CD4-positive, alpha-beta T cell treated with Interferon alpha-2 for 1 hour (primary cell): ENCODE data around the gene USP10.

ENCODE experiments used
- DNase-seq, 2 donors: peaks; one replicate each; pipeline ENCODE4 v3.0.0-alpha.2; 2020 to 2022

Gene USP10

DNA sequence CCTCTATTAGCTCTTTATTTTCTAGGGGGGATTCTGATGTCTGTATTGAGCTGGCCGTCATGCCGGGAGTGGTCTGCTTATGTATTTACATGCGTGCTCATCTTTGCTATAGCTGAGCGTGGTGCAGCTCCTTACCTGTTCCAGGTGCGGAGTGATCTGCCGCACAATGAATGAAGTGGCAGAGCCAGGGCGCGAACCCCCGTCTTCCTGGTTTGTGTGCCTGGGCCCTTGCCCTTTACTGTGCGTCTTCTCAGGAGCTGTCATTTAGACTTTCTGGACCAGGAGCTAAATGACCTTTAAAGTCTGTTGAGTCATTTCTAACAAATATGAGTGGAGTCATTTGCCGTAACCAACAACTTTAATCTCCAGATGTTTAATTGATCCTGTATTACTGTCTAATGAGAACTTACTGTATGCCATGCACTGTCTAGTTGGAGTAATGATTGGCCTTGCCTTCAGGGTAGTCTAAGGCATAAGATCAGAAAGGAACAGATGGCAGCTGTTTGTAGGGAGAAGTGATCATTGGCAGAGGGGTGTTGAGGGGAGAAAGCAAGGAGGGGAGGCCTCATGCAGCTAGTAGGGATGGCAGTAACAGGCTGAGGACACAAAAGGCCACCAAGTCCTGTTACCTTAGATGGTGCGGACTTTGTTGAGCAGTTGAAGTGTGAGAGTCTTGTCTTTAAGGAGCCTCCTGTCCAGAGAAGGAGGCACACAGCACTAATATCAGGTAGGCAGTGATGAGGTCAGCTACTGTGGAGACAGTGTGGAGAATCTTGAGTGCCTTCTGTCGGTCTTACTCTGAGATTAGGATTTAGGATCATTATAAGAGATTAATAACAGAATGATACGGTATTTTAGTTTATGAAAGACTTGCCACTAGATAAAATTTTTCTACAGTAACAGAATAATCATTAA, 53.9 kb downstream of the USP10 start:
- DNase-seq = no peak

- DNase-seq = peak; percentile 80 to 92
These were observed 54.6 kb downstream of the USP10 start for GRCh38 chr16:84754353-84754856.

DNA sequence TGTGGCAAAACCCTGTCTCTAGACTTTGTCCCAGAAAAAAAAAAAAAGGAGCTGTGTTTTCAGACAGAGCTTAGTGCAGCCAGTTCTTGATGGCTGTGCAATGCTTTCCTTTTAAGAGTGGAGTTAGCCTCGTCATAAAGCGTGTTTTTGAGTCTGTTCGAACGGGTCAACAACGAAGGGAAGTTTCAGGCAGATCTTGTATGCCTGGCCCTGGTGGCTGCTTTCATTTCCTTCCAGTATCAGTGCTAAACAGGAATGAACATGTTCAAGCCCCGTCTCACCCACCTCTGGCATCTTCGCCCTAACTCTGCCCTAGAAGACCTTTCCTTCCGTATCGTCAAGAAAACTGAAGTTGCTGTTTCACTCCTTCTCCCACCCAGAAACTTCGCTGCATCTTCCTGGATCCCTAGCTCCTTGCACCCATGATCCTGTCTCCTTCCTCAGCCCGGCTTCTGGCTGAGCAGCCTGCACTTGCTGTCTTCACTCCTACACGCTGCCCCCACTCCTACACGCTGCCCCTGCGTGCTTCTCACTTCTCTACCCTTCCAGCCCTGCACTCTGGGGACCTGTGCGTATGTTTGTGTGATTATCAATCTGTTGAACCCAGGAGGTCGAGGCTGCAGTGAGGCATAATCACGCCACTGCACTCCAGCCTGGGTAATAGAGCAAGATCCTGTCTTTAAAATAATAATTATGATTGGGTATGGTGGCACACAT, 55.3 kb downstream of the USP10 start:
- DNase-seq = no peak

- DNase-seq = no peak
These were observed 57.0 kb downstream of the USP10 start for GRCh38 chr16:84756830-84757229.

DNA sequence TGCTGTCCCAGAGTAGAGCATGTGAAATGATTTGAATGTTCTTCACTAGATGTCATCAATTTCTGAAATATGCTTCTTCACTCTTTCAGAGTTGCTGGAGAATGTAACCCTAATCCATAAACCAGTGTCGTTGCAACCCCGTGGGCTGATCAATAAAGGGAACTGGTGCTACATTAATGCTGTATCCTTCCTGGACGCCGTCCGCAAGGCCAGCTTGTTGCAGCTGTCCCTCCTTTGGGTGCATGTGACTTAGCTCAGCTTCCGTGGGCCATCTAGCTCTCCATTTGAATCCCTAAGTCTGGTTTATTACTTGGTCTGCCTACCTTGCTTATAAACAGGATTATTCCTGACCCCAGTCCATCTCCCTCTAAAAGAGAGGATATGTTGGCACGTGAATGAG, 58.8 kb downstream of the USP10 start:
- no peak for DNase-seq

DNA sequence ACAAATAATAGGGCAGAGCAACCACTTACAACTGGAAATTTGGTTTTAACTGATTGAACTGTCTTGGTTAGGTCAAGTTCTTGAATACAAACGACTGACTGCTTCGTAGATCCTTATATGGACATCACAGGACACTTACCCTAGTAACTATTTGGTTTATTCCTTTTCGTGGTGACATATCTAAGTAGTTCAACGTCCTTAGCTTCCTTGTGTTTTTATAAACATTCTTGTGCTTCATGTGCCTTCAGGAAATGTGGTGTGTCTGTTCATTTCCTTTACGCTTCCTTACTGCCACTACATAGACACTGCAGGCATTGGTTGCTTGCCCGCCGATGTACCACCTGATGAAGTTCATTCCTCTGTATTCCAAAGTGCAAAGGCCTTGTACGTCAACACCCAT, 59.3 kb downstream of the USP10 start:
- DNase-seq = peak; percentile 48 to 82

DNA sequence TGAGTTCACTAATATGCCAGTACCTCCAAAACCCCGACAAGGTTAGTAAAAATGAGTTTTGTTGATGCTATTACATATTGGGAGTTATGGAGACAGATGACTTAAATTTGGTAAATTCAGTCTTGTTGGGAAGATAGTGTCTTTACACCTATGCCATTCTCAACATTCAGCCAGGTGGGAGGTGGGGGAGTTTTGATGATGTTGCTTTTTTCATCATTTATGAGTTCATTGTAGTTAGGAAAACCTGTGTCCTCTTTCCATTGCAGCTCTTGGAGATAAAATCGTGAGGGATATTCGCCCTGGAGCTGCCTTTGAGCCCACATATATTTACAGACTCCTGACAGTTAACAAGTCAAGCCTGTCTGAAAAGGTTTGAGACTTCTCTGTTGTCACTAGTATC, 60.1 kb downstream of the USP10 start:
- DNase-seq = no peak

- DNase-seq = no peak
These were observed 61.9 kb downstream of the USP10 start for GRCh38 chr16:84761448-84762368.

- no peak for DNase-seq
These were observed 63.4 kb downstream of the USP10 start for GRCh38 chr16:84763164-84763563.

GRCh38 chr16:84763629-84764028, 63.8 kb downstream of the USP10 start:
- DNase-seq = no peak

- no peak for DNase-seq
These were observed 65.2 kb downstream of the USP10 start for GRCh38 chr16:84764970-84765369.

GRCh38 chr16:84765616-84766580, 66.1 kb downstream of the USP10 start:
- no peak for DNase-seq

DNA sequence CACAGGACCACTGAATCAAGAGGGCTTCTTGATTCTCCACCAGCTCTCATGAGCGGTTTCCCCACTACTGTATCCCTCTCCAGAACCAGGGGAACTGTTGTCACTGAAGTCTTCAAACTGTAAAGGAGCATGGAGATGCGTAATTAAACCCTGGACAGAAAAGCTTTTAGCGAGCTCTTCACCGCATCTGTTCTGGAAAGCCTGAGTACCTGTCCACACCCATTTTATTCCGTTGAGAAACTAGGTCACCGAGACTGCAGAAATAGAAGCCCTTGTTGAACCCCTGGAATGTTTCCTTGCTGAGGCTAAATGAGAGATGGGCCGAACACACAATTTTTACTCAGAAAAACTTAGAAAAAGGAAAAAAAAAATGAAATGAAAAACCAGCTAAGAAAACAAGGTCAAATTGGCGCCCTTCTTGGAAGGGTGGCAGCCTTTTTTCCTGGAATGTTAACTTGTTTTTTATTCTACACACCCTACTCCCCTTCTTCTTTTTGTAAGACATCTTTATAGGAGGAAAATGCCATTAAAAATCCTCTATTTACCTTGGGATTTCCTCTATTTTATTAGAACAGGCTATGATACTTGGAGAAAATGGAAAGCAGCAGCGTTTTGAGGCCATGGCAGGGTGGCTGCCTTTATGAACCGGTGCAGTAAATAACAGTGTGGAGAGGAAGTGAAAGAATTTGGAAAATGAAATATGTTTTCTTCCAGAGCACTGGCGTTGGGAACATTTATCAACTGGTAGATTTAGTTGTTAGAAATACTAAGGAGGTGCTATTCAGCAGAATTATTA, 67.4 kb downstream of the USP10 start:
- DNase-seq = peak in 1 of 2 donors; percentile 34

DNA sequence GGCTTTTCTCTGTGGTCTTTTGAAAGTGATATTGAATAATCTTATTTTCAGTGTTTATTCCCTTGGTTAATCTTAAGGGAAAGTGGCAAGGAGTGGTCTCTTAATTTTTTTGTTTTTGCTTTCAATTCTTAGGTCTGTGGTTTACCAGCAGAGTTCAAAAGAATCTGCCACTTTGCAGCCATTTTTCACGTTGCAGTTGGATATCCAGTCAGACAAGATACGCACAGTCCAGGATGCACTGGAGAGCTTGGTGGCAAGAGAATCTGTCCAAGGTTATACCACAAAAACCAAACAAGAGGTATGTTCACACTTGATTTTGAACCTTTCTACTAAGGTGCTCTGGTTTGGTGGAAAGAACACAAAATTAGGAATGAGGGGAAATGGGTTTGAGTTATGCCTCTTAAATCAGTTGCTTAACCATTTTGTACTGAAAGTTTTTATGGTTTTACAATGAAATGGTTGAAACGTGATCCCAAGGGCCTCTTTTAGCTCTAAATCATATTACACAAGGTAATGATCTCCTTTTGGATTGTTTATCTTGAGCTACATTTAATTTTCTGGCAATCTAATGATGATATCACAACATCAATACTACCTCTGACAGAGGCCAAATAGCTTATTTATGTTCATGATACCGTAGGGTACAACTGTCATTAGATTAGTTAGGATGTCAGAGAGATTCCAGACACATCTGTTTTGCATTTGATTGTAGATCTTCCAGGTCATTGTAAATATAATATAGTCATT, 68.4 kb downstream of the USP10 start:
- DNase-seq = peak in 1 of 2 donors; percentile 39

GRCh38 chr16:84768808-84769197, 69.0 kb downstream of the USP10 start:
- no peak for DNase-seq

- no peak for DNase-seq
These were observed 69.6 kb downstream of the USP10 start for GRCh38 chr16:84769416-84769815.

GRCh38 chr16:84773312-84773711, 73.5 kb downstream of the USP10 start:
- DNase-seq = no peak

DNA sequence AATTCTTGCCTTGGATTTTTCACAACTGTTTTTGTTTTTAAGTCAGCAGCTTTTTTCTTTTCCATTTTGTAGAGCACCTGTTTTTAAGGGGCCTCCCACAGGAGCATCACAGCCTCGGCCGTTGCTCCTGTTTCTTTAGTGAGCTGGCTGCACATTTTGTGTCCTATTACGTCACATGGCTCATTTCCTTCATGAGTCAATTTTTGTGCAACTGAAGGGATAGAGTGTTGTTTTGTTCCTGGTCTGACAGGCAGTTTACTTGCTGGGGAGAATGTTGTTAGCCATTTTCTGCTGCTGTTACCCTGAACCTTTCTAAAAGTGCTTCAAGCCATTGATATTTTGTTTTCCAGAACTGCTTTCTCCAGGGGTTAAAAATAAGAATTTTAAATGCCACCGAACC, 75.0 kb downstream of the USP10 start:
- DNase-seq = no peak

DNA sequence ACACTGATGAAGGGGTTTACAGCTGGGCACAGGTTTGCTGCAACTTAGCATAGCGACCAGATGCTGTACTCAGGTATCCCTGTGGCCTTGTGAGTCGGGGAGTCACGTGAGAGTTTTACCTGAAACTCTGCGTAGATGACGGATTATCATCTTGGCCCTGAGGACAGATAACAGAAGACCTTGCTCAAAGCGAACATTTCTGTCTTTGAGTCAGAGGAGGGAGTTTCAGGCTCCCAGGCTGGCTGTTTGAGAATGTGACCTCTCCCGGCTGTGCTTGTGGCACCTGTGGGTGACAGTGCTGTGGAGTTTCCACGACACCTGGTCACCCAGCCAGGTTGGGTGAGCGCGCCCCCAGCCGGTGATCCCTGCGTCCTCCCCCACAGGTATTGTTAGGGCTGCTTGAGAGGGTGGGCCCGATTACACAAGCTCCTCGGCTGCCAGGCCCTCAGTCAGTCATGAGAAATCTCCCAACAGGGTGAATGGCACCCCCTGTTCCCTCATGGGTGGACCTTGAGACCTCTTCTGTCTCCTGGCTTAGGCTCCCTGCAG, 75.5 kb downstream of the USP10 start:
- DNase-seq = no peak

DNA sequence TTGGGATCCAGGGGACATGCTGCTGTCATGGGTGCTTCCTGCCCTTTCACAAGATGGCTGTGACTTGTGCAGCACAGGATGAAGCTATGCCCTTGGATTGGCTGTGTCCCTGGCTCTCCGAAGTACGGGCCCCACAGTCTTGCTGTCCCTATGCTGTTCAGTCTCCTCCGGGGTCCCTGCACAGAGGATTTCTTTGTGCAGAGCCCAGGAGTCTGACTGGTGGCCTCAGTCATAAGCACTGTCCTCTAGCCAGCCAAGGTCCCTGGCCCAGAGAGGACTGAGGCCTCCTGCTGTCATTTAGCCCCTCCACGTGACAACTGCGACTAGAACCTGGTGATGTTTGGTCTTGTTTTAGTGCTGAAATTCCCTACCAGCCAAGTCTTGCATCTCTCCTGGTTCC, 77.6 kb downstream of the USP10 start:
- no peak for DNase-seq
